SU-DHL-6 (cell line): ENCODE results near the gene MYBL2.

Experiments
- EZH2phosphoT487 ChIP-seq: fragments of 200-600 bp; sonication (generic), shearing (Covaris generic); conservative IDR thresholded peaks from 2 replicates; pipeline ENCODE4 v1.6.1; 2018; ENCODE audit warnings: mild to moderate bottlenecking, antibody characterized with exemption, low read length, moderate library complexity, mixed read lengths
- TF ChIP-seq, protein P1 (sequence below): fragments of 200-600 bp; sonication (generic); IDR thresholded peaks from one replicate; pipeline ENCODE4 v1.5.1; 2017; ENCODE audit warnings: antibody characterized with exemption, mild to moderate bottlenecking, low read length, moderate library complexity; ENCODE audit not compliant: insufficient read depth, poor library complexity, severe bottlenecking

DNA sequence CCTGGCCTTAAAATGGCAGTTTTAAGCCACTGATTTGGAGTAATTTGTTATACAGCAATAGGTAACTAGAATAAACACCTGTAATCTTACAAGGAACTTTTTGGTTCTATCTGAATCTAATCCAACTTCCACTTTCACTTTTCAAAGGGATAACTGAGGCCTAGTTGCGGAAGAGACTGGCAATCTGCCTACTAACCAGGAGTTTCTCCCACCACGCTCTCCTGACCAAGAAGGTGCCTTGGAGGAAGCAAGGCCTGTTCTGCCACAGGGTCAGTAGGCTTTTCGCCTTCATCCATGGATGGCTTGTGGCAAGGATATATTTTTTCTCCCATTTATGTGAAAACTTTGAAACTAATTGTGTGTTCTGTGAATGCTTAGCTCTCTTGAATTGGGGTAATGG is 12.9 kb upstream of the MYBL2 start:
- TF ChIP-seq, protein P1, sequence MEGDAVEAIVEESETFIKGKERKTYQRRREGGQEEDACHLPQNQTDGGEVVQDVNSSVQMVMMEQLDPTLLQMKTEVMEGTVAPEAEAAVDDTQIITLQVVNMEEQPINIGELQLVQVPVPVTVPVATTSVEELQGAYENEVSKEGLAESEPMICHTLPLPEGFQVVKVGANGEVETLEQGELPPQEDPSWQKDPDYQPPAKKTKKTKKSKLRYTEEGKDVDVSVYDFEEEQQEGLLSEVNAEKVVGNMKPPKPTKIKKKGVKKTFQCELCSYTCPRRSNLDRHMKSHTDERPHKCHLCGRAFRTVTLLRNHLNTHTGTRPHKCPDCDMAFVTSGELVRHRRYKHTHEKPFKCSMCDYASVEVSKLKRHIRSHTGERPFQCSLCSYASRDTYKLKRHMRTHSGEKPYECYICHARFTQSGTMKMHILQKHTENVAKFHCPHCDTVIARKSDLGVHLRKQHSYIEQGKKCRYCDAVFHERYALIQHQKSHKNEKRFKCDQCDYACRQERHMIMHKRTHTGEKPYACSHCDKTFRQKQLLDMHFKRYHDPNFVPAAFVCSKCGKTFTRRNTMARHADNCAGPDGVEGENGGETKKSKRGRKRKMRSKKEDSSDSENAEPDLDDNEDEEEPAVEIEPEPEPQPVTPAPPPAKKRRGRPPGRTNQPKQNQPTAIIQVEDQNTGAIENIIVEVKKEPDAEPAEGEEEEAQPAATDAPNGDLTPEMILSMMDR = no peak
- no peak for TF ChIP-seq EZH2phosphoT487
